Kidney (tissue), 14 donors: Measurements from ENCODE around the gene NCOA3. TPM values are rescaled to one million over a fixed set of nuclear protein-coding genes. Genes with fewer than 3 reads are reported as not detected.

Experiments used
- DNase-seq, 5 donors: peaks; one replicate each; pipeline ENCODE4 v3.0.0-alpha.2; 2013 to 2020
- FAIRE-seq: peaks from 2 replicates; lab custom pipeline; 2012; peaks lifted over from hg19 to GRCh38; lab: Jason Lieb, UNC
- H3K27ac ChIP-seq, 2 donors: one replicate each; pipeline ENCODE4 v1.7.0; 2013; ENCODE audit warnings: low read depth in 2 of 2, low read length in 2 of 2, inconsistent platforms in 1 of 2
- H3K27me3 ChIP-seq: one replicate; pipeline ENCODE4 v1.7.1; 2013; ENCODE audit warnings: low read length, inconsistent platforms; ENCODE audit not compliant: control insufficient read depth, insufficient read depth
- H3K36me3 ChIP-seq, 3 donors: one replicate each; pipeline versions ENCODE4 v1.7.0 to v1.7.1; 2013; ENCODE audit warnings: low read length in 3 of 3, control low read depth in 1 of 3, inconsistent platforms in 1 of 3; ENCODE audit not compliant: insufficient read depth in 3 of 3, control insufficient read depth in 2 of 3
- H3K4me1 ChIP-seq, 3 donors: one replicate each; pipeline versions ENCODE4 v1.7.0 to v1.7.1; 2013; ENCODE audit warnings: low read length in 3 of 3, inconsistent platforms in 1 of 3, low read depth in 1 of 3; ENCODE audit not compliant: control insufficient read depth in 2 of 3, insufficient read depth in 2 of 3
- H3K4me3 ChIP-seq, 3 donors: one replicate each; pipeline versions ENCODE4 v1.7.0 to v1.8.1; 2013; ENCODE audit warnings: low read length in 3 of 3, control low read depth in 1 of 3, inconsistent platforms in 1 of 3
- H3K9ac ChIP-seq, 3 donors: one replicate each; pipeline versions ENCODE4 v1.7.0 to v1.7.1; 2013; ENCODE audit warnings: low read length in 3 of 3, control low read depth in 1 of 3, inconsistent platforms in 1 of 3
- H3K9me3 ChIP-seq, 3 donors: one replicate each; pipeline versions ENCODE4 v1.7.0 to v1.7.1; 2013; ENCODE audit warnings: low read length in 3 of 3, control low read depth in 1 of 3, inconsistent platforms in 1 of 3; ENCODE audit not compliant: control insufficient read depth in 2 of 3, insufficient read depth in 1 of 3
- intact Hi-C: fragments of 100-400 bp; cut with DNase I; formaldehyde crosslinking; loops from one replicate; pipeline ENCODE4 v1.11.1; 2022
- polyA plus RNA-seq: library from polyadenylated mRNA; stranded (reverse); fragments of 350-450 nt; fragmentation: Illumina TruSeq; extraction: RNeasy Lipid Tissue Mini Kit (QIAGEN cat#74804); gene quantifications from one replicate; pipeline ENCODE4 v1.2.3, GENCODE V29; 2014; ENCODE audit warnings: low read depth, low replicate concordance; ENCODE audit not compliant: insufficient read depth
- total RNA-seq: library from RNA; stranded (reverse); fragmentation: NEBNext Ultra II Directional; extraction: Animal tissue kit (Norgen Biotek cat#: 25700); gene quantifications from one replicate; pipeline ENCODE4 v1.2.1, GENCODE V29; 2021
- TF ChIP-seq, protein P1 (sequence below): IDR thresholded peaks from 3 replicates; pipeline ENCODE4 v1.5.1; 2012; ENCODE audit warnings: mild to moderate bottlenecking, moderate library complexity, borderline replicate concordance; ENCODE audit not compliant: insufficient read depth; ENCODE audit errors: extremely low read depth
- donor health status: control.
- donor health status: control.
- donor health status: control.
- donor health status: control.
- donor health status: control.
- donor health status: DM: yes; HTN: yes; CAD: no.
- donor health status: Normal renal cell carcinoma (clear cell type).

NCOA3 gene
- total and polyA plus RNA-seq, 2 donors from 2014 or later = 4.9 to 38.8 TPM

DNA sequence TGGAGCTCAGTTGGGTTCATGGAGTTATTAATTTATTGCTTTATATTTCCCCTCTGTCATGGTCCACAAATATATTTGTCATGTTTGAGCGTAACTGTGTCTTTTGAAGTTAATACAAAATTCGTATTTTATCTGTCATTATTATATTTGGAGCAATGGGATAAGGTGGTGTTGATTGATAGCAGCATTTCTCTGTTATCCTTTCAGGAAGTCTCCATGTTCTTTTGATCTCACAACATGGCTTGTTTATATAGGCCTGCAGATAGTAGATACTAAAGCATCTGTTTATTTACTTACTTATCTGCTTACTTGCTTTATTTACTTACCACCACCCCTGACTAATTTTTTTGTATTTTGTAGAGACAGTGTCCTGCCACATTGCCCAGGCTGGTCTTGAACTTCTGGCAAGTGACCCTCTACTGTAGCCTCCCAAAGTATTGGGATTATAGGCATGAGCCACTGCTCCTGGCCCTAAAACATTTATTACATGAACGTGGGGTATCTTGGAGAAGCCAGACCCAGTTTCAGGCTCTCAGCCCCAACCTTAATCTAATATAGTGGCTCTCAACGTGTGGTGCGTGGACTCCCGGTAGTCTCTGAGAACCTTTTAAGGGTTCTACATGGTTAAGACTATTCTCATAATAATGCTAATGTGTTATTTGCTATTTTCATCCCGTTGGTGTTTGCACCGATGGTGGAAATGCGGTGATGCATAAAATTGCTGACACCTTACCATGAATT is 104.2 kb downstream of the NCOA3 start:
- TF ChIP-seq, protein P1, sequence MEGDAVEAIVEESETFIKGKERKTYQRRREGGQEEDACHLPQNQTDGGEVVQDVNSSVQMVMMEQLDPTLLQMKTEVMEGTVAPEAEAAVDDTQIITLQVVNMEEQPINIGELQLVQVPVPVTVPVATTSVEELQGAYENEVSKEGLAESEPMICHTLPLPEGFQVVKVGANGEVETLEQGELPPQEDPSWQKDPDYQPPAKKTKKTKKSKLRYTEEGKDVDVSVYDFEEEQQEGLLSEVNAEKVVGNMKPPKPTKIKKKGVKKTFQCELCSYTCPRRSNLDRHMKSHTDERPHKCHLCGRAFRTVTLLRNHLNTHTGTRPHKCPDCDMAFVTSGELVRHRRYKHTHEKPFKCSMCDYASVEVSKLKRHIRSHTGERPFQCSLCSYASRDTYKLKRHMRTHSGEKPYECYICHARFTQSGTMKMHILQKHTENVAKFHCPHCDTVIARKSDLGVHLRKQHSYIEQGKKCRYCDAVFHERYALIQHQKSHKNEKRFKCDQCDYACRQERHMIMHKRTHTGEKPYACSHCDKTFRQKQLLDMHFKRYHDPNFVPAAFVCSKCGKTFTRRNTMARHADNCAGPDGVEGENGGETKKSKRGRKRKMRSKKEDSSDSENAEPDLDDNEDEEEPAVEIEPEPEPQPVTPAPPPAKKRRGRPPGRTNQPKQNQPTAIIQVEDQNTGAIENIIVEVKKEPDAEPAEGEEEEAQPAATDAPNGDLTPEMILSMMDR = no peak
- DNase-seq (no peak), FAIRE-seq (no peak)
- H3K27ac ChIP-seq = no peak overlapping the region
- H3K4me3 ChIP-seq = no peak overlapping the region
- intact Hi-C loops = no loop called here
- H3K9me3 ChIP-seq = no peaks in the 10 kb centered on the region
- no peaks in the 10 kb centered on the region for H3K36me3 ChIP-seq
- peaks cover 0 to 2% (median 0%) of the 10 kb centered on the region in 3 donors for H3K4me1 ChIP-seq
- H3K27me3 ChIP-seq = no peaks in the 10 kb centered on the region
- H3K9ac ChIP-seq = no peak overlapping the region

DNA sequence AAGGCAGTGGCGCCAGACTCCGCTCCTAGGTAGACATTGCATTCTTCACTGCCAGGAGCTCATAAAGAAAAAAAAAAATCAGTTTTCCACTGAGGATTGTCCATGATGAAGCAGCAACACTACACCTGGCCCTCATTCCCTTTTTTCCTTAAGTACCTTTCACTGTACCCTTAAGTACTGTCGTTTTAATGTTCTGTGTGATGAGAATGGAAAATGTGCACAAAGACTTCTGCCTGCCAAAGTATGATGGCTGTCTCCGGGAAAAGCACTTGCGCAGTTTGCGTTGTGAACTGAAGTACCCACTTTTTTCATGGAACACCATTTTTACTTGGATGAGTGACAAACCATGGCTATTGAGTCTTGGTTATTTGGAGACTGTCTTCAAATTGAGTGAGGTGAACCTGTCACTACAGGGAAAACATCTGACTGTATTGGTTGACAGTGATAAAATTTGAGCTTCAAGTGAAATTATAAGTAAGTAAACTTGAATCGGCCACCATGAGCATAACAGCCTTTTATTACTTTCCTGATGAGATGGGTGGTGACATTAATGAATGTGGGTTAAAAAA is 104.8 kb downstream of the NCOA3 start:
- peaks cover 0 to 2% (median 0%) of the 10 kb centered on the region in 3 donors for H3K4me1 ChIP-seq
- H3K9me3 ChIP-seq = no peaks in the 10 kb centered on the region
- H3K36me3 ChIP-seq = no peaks in the 10 kb centered on the region
- FAIRE-seq = no peak
- H3K27ac ChIP-seq = no peak overlapping the region
- H3K4me3 ChIP-seq = no peak overlapping the region
- H3K9ac ChIP-seq = no peak overlapping the region
- H3K27me3 ChIP-seq = no peaks in the 10 kb centered on the region
- intact Hi-C loops = no loop called here
- TF ChIP-seq, protein P1 = no peak
- DNase-seq = no peak

DNA sequence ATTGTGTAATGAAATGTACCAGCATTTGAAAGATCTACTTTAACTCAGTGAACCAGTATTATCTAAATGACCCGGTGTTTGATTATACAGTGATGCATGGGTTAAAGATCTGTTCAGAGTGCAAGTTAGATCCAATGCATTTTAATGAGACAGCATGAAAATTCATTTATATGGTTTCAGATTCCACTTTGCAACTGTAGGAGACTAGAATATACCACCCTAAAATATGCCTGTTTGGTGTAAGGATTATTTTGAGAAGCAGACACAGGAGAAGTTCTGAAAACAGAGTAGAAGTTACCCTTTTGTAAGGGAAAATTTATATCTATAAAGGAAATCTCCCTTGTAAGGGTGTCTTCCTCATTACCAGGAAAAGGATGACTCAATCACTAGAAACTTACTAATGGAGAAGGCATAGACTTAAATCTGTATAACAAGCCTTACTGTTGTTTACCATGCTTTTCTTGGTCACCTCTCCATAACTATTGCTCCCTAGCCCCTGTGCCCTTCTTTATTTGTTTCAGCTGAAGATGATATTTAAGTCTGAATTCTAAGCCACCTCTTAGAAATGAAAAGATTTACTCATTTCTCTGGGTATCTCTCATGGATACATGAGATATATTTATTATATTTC is 105.4 kb downstream of the NCOA3 start:
- FAIRE-seq (no peak), DNase-seq (no peak)
- Histone ChIP-seq H3K27me3 (no peaks in the 10 kb centered on the region), H3K9ac (no peak overlapping the region), H3K9me3 (no peaks in the 10 kb centered on the region), H3K4me1 (peaks cover 0 to 2% (median 0%) of the 10 kb centered on the region in 3 donors), H3K36me3 (no peaks in the 10 kb centered on the region), H3K4me3 (no peak overlapping the region), H3K27ac (no peak overlapping the region)
- intact Hi-C loops = no loop called here
- TF ChIP-seq, protein P1 = no peak
